GM19324 (cell line): ENCODE data around the gene SPRY4.
A peak's percentile ranks its signal among the peaks of the same experiment; 100 is the strongest.
"Not testable (repeated sequence)": the region's sequence is repeated elsewhere in the genome, so short reads cannot be mapped to it uniquely, and the experiment has no call there.

Experiments used
- ATAC-seq: cut with Tn5 transposase; IDR thresholded peaks from one replicate; pipeline ENCODE4 v1.9.1; 2021; ENCODE audit warnings: mild to moderate bottlenecking, moderate library complexity; ENCODE audit not compliant: unreplicated experiment, low FRiP score

The SPRY4 gene

GRCh38 chr5:142324871-142325724 is at the start of gene SPRY4:
Gene SPRY4 (minus strand): TSS chr5:142325021. CDS start chr5:142315108, 9,913 bp downstream.
- ATAC-seq: peak; percentile 79

GRCh38 chr5:142368529-142368928 is 43.7 kb upstream of the SPRY4 start:
- no peak for ATAC-seq

- ATAC-seq: no peak
Observed at GRCh38 chr5:142366007-142366406, 41.2 kb upstream of the SPRY4 start.

- no peak for ATAC-seq
Observed at GRCh38 chr5:142364251-142365145, 39.7 kb upstream of the SPRY4 start.

GRCh38 chr5:142363619-142363963 is 38.8 kb upstream of the SPRY4 start:
- no peak for ATAC-seq

- not testable (repeated sequence) for ATAC-seq
Observed at GRCh38 chr5:142362193-142362592, 37.4 kb upstream of the SPRY4 start.

GRCh38 chr5:142360607-142361120 is 35.8 kb upstream of the SPRY4 start:
- no peak for ATAC-seq

- no peak for ATAC-seq
Observed at GRCh38 chr5:142360051-142360498, 35.3 kb upstream of the SPRY4 start.

- no peak for ATAC-seq
Observed at GRCh38 chr5:142358648-142359047, 33.8 kb upstream of the SPRY4 start.

- ATAC-seq: no peak
Observed at GRCh38 chr5:142358121-142358520, 33.3 kb upstream of the SPRY4 start.

- no peak for ATAC-seq
Observed at GRCh38 chr5:142357469-142358090, 32.8 kb upstream of the SPRY4 start.

GRCh38 chr5:142356716-142357468 is 32.1 kb upstream of the SPRY4 start:
- ATAC-seq: peak; percentile 94

- no peak for ATAC-seq
Observed at GRCh38 chr5:142356349-142356715, 31.5 kb upstream of the SPRY4 start.

GRCh38 chr5:142353071-142353472 is 28.3 kb upstream of the SPRY4 start:
- no peak for ATAC-seq

- ATAC-seq: no peak
Observed at GRCh38 chr5:142350021-142350420, 25.2 kb upstream of the SPRY4 start.

GRCh38 chr5:142346706-142347105 is 21.9 kb upstream of the SPRY4 start:
- ATAC-seq: no peak

- not testable (repeated sequence) for ATAC-seq
Observed at GRCh38 chr5:142344915-142345314, 20.1 kb upstream of the SPRY4 start.

- ATAC-seq: no peak
Observed at GRCh38 chr5:142343531-142343930, 18.7 kb upstream of the SPRY4 start.

GRCh38 chr5:142342128-142342981 is 17.5 kb upstream of the SPRY4 start:
- ATAC-seq: no peak
